HEK293 (cell line): ENCODE data around the gene RAB11FIP3.
"Not testable (repeated sequence)": the region's sequence is repeated elsewhere in the genome, so short reads cannot be mapped to it uniquely, and the experiment has no call there.

ENCODE experiments used
- CTCF ChIA-PET: fragments of 350-600 bp; formaldehyde crosslinking; extraction: SDS; loops from one replicate; lab custom pipeline; 2021; ENCODE audit warnings: antibody characterized with exemption; lab: Yijun Ruan, JAX
- POLR2A ChIA-PET: fragments of 300-600 bp; formaldehyde crosslinking; extraction: SDS; loops from one replicate; lab custom pipeline; 2020; ENCODE audit warnings: antibody characterized with exemption, inconsistent platforms; lab: Yijun Ruan, JAX
- H3K27ac ChIP-seq: fragments of 200-500 bp; sonication (Bioruptor generic); 2 replicates; pipeline ENCODE4 v1.5.1; 2014; ENCODE audit warnings: low read depth, low read length, control low read depth, inconsistent platforms; ENCODE audit errors: extremely low read depth
- H3K36me3 ChIP-seq, 2 experiments: fragments of 200-500 bp in 1 of 2; sonication (Bioruptor generic) in 1 of 2; 1 replicate in 1 of 2; 2 replicates in 1 of 2; pipeline ENCODE4 v1.5.1; 2014 to 2017; ENCODE audit warnings: inconsistent platforms in 2 of 2, low read length in 2 of 2; ENCODE audit not compliant: control insufficient read depth in 2 of 2, insufficient read depth in 1 of 2
- H3K4me1 ChIP-seq: fragments of 200-500 bp; sonication (Bioruptor generic); 2 replicates; pipeline ENCODE4 v1.5.1; 2014; ENCODE audit warnings: mild to moderate bottlenecking, low read length, inconsistent platforms; ENCODE audit not compliant: control insufficient read depth, insufficient read depth
- H3K4me3 ChIP-seq: 2 replicates; pipeline ENCODE4 v1.5.1; 2011; ENCODE audit warnings: low read depth, mild to moderate bottlenecking, control low read depth, low read length, moderate library complexity
- H3K9me3 ChIP-seq: fragments of 200-500 bp; sonication (Bioruptor generic); 2 replicates; pipeline ENCODE4 v1.5.1; 2014; ENCODE audit warnings: low read depth, low read length, inconsistent platforms; ENCODE audit not compliant: control insufficient read depth, insufficient read depth
- EGR2 ChIP-seq: fragments of 450-650 bp; formaldehyde crosslinking; IDR thresholded peaks from 2 replicates; pipeline ENCODE4 v1.5.1; 2016; ENCODE audit warnings: low read depth, missing biosample characterization, missing genetic modification characterization
- KLF1 ChIP-seq: fragments of 450-650 bp; formaldehyde crosslinking; IDR thresholded peaks from 2 replicates; pipeline ENCODE4 v1.5.1; 2016; ENCODE audit warnings: missing biosample characterization, missing genetic modification characterization
- KLF16 ChIP-seq: fragments of 450-650 bp; formaldehyde crosslinking; IDR thresholded peaks from 2 replicates; pipeline ENCODE4 v1.5.1; 2017; ENCODE audit warnings: missing biosample characterization, missing genetic modification characterization
- KLF17 ChIP-seq: fragments of 450-650 bp; formaldehyde crosslinking; IDR thresholded peaks from 2 replicates; pipeline ENCODE4 v1.5.1; 2016; ENCODE audit warnings: missing biosample characterization, missing genetic modification characterization
- MZF1 ChIP-seq: fragments of 450-650 bp; formaldehyde crosslinking; IDR thresholded peaks from 2 replicates; pipeline ENCODE4 v1.5.1; 2017; ENCODE audit warnings: missing biosample characterization, missing genetic modification characterization, borderline replicate concordance
- SP7 ChIP-seq: fragments of 450-650 bp; formaldehyde crosslinking; IDR thresholded peaks from 2 replicates; pipeline ENCODE4 v1.5.1; 2016; ENCODE audit warnings: missing biosample characterization, missing genetic modification characterization
- WT1 ChIP-seq: fragments of 450-650 bp; formaldehyde crosslinking; IDR thresholded peaks from 2 replicates; pipeline ENCODE4 v1.5.1; 2016; ENCODE audit warnings: missing biosample characterization, missing genetic modification characterization
- ZBTB10 ChIP-seq: fragments of 450-650 bp; formaldehyde crosslinking; IDR thresholded peaks from 2 replicates; pipeline ENCODE4 v1.5.1; 2016; ENCODE audit warnings: missing biosample characterization, missing genetic modification characterization
- ZBTB21 ChIP-seq: fragments of 450-650 bp; formaldehyde crosslinking; IDR thresholded peaks from 2 replicates; pipeline ENCODE4 v1.5.1; 2017; ENCODE audit warnings: missing biosample characterization, missing genetic modification characterization
- ZBTB6 ChIP-seq: fragments of 450-650 bp; formaldehyde crosslinking; IDR thresholded peaks from 2 replicates; pipeline ENCODE4 v1.5.1; 2017; ENCODE audit warnings: missing biosample characterization, missing genetic modification characterization
- ZFHX2 ChIP-seq: fragments of 450-650 bp; formaldehyde crosslinking; conservative IDR thresholded peaks from 2 replicates; pipeline ENCODE4 v1.5.1; 2016; ENCODE audit warnings: missing biosample characterization, missing genetic modification characterization
- ZIC2 ChIP-seq: fragments of 450-650 bp; formaldehyde crosslinking; IDR thresholded peaks from 2 replicates; pipeline ENCODE4 v1.5.1; 2016; ENCODE audit warnings: missing biosample characterization, missing genetic modification characterization
- ZNF10 ChIP-seq: fragments of 450-650 bp; formaldehyde crosslinking; IDR thresholded peaks from 2 replicates; pipeline ENCODE4 v1.5.1; 2017; ENCODE audit warnings: missing biosample characterization, missing genetic modification characterization
- ZNF214 ChIP-seq: fragments of 450-650 bp; formaldehyde crosslinking; IDR thresholded peaks from 2 replicates; pipeline ENCODE4 v1.5.1; 2017; ENCODE audit warnings: missing biosample characterization, mild to moderate bottlenecking, missing genetic modification characterization, borderline replicate concordance
- ZNF23 ChIP-seq: fragments of 450-650 bp; formaldehyde crosslinking; IDR thresholded peaks from 2 replicates; pipeline ENCODE4 v1.5.1; 2016; ENCODE audit warnings: missing biosample characterization, missing genetic modification characterization, borderline replicate concordance
- ZNF335 ChIP-seq: fragments of 450-650 bp; formaldehyde crosslinking; conservative IDR thresholded peaks from 2 replicates; pipeline ENCODE4 v1.5.1; 2016; ENCODE audit warnings: missing biosample characterization, missing genetic modification characterization
- ZNF433 ChIP-seq: fragments of 450-650 bp; formaldehyde crosslinking; IDR thresholded peaks from 2 replicates; pipeline ENCODE4 v1.5.1; 2016; ENCODE audit warnings: missing biosample characterization, missing genetic modification characterization, low read depth
- ZNF549 ChIP-seq: fragments of 450-650 bp; IDR thresholded peaks from 2 replicates; pipeline ENCODE4 v1.5.1; 2018; ENCODE audit warnings: missing biosample characterization, missing genetic modification characterization, mild to moderate bottlenecking, inconsistent platforms, moderate library complexity
- ZNF560 ChIP-seq: fragments of 450-650 bp; formaldehyde crosslinking; IDR thresholded peaks from 2 replicates; pipeline ENCODE4 v1.5.1; 2017; ENCODE audit warnings: missing biosample characterization, missing genetic modification characterization, borderline replicate concordance
- ZNF600 ChIP-seq: fragments of 450-650 bp; formaldehyde crosslinking; IDR thresholded peaks from 2 replicates; pipeline ENCODE4 v1.5.1; 2016; ENCODE audit warnings: missing biosample characterization, missing genetic modification characterization
- ZNF677 ChIP-seq: fragments of 450-650 bp; IDR thresholded peaks from 2 replicates; pipeline ENCODE4 v1.5.0; 2018; ENCODE audit warnings: missing biosample characterization, mild to moderate bottlenecking, missing genetic modification characterization, moderate library complexity

Gene RAB11FIP3

DNA sequence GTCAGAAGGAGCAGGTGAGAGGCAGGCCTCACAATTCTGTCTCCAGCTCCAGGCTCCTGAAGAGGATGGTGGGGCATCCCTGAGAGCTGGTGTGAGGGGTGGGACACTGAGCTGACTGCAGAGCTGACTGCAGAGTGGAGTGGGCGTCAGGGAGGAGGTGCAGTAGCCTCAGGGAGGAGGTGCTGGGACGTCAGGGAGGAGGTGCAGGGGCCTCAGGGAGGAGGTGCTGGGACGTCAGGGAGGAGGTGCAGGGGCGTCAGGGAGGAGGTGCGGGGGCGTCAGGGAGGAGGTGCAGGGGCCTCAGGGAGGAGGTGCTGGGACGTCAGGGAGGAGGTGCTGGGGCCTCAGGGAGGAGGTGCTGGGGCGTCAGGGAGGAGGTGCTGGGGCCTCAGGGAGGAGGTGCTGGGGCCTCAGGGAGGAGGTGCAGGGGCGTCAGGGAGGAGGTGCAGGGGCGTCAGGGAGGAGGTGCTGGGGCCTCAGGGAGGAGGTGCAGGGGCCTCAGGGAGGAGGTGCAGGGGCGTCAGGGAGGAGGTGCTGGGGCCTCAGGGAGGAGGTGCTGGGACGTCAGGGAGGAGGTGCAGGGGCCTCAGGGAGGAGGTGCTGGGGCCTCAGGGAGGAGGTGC, 41.9 kb downstream of the RAB11FIP3 start:
- TF ChIP-seq WT1 (tag by site-specific recombination) (peak; percentile 61; the same call in 1 of the 2 replicates), EGR2 (peak; percentile 84), ZFHX2 (peak; percentile 90), SP7 (tag by site-specific recombination) (peak; percentile 56), KLF1 (tag by site-specific recombination) (peak; percentile 63)

DNA sequence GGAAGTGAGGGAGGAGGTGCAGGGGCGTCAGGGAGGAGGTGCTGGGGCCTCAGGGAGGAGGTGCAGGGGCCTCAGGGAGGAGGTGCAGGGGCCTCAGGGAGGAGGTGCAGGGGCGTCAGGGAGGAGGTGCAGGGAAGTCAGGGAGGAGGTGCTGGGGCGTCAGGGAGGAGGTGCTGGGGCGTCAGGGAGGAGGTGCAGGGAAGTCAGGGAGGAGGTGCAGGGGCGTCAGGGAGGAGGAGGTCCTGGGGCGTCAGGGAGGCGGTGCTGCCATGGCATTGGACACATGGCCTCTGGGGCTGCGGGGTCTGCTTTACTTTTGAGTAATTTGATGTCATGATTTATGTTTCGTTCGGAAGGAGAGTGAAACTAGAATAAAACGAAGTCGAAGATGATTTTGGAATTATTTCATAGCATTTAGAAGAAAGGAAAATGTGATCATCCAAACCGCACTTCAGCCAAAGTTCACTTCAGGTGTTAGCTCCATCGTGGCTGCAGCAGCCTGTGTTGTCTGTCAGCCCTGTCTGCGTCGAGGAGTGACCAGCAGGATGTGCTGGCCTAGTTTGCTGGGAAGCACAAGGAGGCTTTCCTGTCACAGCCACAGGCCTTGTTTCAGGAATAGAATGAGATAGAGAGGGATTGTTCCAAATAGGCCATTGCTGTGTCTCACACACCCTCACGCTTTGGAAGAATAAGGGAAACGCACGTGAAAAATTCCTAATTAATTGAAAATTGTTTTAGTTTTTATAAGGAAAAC, 42.8 kb downstream of the RAB11FIP3 start:
- CTCF ChIA-PET = interaction anchor here (0.6 kb wide), 1 partner anchor 312 kb away, joined by 3 read pairs; no protein-coding TSS in a partner anchor
- H3K4me1 ChIP-seq = 0 out of 2 replicates have a peak, but pooled peaks cover 4% of the 10 kb centered on the region

More for the DNA sequence above, 41.9 kb downstream of the RAB11FIP3 start:
- H3K4me3 ChIP-seq, H3K4me1 ChIP-seq, H3K27ac ChIP-seq, H3K9me3 ChIP-seq: not testable (repeated sequence)
- CTCF ChIA-PET = interaction anchor here (1.0 kb wide), 1 partner anchor 20 kb away, joined by 5 read pairs; no protein-coding TSS in a partner anchor
- POLR2A ChIA-PET = interaction anchor here (0.9 kb wide), 1 partner anchor 18 kb away, joined by 3 read pairs; no protein-coding TSS in a partner anchor
- H3K36me3 ChIP-seq = peaks cover 0 to 26% of the 10 kb centered on the region in 2 experiments; a peak in 2 of 3 replicates

DNA sequence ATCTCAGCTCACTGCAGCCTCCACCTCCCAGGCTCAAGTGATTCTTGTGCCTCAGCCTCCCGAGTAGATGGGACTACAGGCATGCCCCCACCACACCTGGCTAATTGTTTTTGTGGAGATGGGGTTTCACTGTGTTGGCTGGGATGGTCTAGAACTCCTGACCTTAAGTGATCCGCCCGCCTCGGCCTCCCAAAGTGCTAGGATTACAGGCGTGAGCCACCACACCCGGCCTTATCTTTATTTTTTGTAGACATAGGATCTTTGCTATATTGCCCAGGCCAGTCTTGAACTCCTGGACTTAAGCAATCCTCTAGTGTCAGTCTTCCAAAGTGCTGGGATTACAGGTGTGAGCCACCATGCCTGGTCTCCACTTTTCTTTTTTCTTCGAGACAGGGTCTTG, 44.0 kb downstream of the RAB11FIP3 start:
- H3K4me1 ChIP-seq, H3K9me3 ChIP-seq, POLR2A ChIA-PET, H3K4me3 ChIP-seq, H3K27ac ChIP-seq: not testable (repeated sequence)
- H3K36me3 ChIP-seq = peaks cover 0 to 22% of the 10 kb centered on the region in 2 experiments; a peak in 1 of 3 replicates
- CTCF ChIA-PET = interaction anchor here (1.7 kb wide), 1 partner anchor 18 kb away, joined by 8 read pairs; no protein-coding TSS in a partner anchor
- peak; percentile 97 for TF ChIP-seq KLF1 (tag by site-specific recombination)
- 0 out of 2 replicates have a peak, but pooled peaks have one; percentile 44 for TF ChIP-seq KLF17

More for the DNA sequence above, 42.8 kb downstream of the RAB11FIP3 start:
- Histone ChIP-seq H3K36me3 (peaks cover 0 to 19% of the 10 kb centered on the region in 2 experiments; a peak in 1 of 3 replicates), H3K9me3 (no peaks in the 10 kb centered on the region), H3K4me3 (no peak overlapping the region), H3K27ac (no peak overlapping the region)
- TF ChIP-seq ZNF10 (tag by site-specific recombination) = no peak
- TF ChIP-seq ZNF560 = no peak
- peak; percentile 53; the same call in 1 of the 2 replicates for TF ChIP-seq ZNF600 (tag by site-specific recombination)
- POLR2A ChIA-PET = no interaction called here

GRCh38 chr16:470418-470817, 45.0 kb downstream of the RAB11FIP3 start:
- 0 out of 2 replicates have a peak, but pooled peaks cover 4% of the 10 kb centered on the region for H3K4me1 ChIP-seq
- H3K27ac ChIP-seq = no peak overlapping the region
- POLR2A ChIA-PET = interaction anchor here (0.7 kb wide), 1 partner anchor 44 kb away, joined by 3 read pairs; no protein-coding TSS in a partner anchor
- no peak overlapping the region for H3K4me3 ChIP-seq
- peaks cover 0 to 31% of the 10 kb centered on the region in 2 experiments; a peak in 1 of 3 replicates for H3K36me3 ChIP-seq
- CTCF ChIA-PET = interaction anchor here (0.7 to 1.7 kb wide), 2 partner anchors 17 to 54 kb away, joined by 3 to 8 read pairs; no protein-coding TSS in a partner anchor
- no peaks in the 10 kb centered on the region for H3K9me3 ChIP-seq
- TF ChIP-seq KLF16 (tag by site-specific recombination) (no peak), ZNF677 (no peak), ZNF335 (tag by site-specific recombination) (no peak), ZBTB6 (tag by site-specific recombination) (no peak), ZBTB21 (tag by site-specific recombination) (no peak), ZBTB10 (tag by site-specific recombination) (no peak), ZIC2 (tag by site-specific recombination) (no peak), ZNF214 (tag by site-specific recombination) (no peak), ZNF23 (tag by site-specific recombination) (no peak), ZNF433 (tag by site-specific recombination) (no peak), ZNF549 (no peak), MZF1 (no peak)
